Keratinocyte (primary cell): ENCODE results near the gene ELF2.

Experiments used
- CTCF ChIP-seq, 3 experiments: IDR thresholded peaks in 1 of 3; conservative IDR thresholded peaks in 1 of 3; optimal IDR thresholded peaks in 1 of 3; 2 replicates in 2 of 3; 3 replicates in 1 of 3; pipeline versions ENCODE3 to v1.5.1; 2011; ENCODE audit warnings: low read length in 3 of 3, mild to moderate bottlenecking in 3 of 3, moderate library complexity in 2 of 3, control low read depth in 1 of 3, inconsistent platforms in 1 of 3; ENCODE audit not compliant: insufficient read depth in 2 of 3; ENCODE audit errors: extremely low read depth in 1 of 3
- EZH2 ChIP-seq: IDR thresholded peaks from one replicate; pipeline ENCODE4 v1.6.1; 2012; ENCODE audit warnings: inconsistent platforms, mild to moderate bottlenecking, low read length, moderate library complexity

- TF ChIP-seq CTCF (optimal IDR thresholded peaks at IDR 0.05 in 1 of 3, IDR thresholded peaks at IDR 0.05 in 1 of 3, conservative IDR thresholded peaks at IDR 0.05 in 1 of 3; ENCODE audit: extremely low read depth in 1 of 3, insufficient read depth in 2 of 3, low read length in 3 of 3) (no peak), EZH2 (no peak)
Measured at GRCh38 chr4:139191373-139191772, 14.4 kb upstream of the ELF2 start.
